T-helper 1 cell treated with Interleukin-12 subunit alpha and Interleukin-12 subunit beta and Interleukin-4 antibody, amounts not matched to agents 30 μg/mL and 1 μg/mL, for 36 hours (primary cell): Measurements from ENCODE around the gene SOX8.

ENCODE experiments used
- H3K27ac Mint-ChIP-seq: one replicate; pipeline ENCODE4 v1.8.0; 2021; ENCODE audit warnings: mild to moderate bottlenecking, mixed read lengths
- H3K27me3 Mint-ChIP-seq: one replicate; pipeline ENCODE4 v1.8.0; 2021; ENCODE audit warnings: low read depth, mixed read lengths
- H3K36me3 Mint-ChIP-seq: one replicate; pipeline ENCODE4 v1.8.0; 2021; ENCODE audit warnings: low read depth, mixed read lengths
- H3K4me1 Mint-ChIP-seq: one replicate; pipeline ENCODE4 v1.8.0; 2021; ENCODE audit warnings: low read depth, mixed read lengths
- H3K4me3 Mint-ChIP-seq: one replicate; pipeline ENCODE4 v1.8.0; 2021; ENCODE audit warnings: mild to moderate bottlenecking, moderate library complexity, mixed read lengths
- H3K9me3 Mint-ChIP-seq: one replicate; pipeline ENCODE4 v1.8.0; 2021; ENCODE audit warnings: mixed read lengths

The SOX8 gene

DNA sequence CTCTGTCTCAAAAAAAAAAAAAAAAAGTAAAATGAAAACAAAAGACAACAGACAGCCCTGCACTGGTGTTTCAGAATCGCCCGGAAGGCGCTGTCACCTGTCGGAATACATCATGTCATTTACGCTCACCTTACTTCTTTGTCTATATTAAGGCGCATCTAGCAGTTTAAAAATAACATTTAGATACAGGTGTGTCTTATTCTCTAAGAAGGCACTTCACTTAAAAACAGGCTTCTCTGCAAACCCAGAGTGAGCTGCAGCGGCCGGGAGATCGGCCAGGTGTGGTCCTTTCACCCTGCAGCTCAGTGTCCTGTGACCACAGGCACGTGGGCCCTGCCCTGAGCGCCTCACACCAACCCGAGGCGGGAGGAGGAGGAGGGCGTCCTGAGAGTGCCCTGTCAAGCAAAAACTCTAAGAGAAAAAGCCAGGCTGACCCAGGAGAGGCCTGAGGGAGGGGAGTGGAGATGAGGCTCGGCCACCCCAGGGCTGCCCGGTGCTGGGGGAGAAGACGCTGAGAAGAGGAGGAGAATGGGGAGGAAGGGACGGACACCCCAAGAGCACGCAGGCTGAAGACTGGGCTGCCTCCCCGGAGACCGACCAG lies 7.5 kb upstream of the SOX8 start:
- no peak overlapping the region for H3K27ac Mint-ChIP-seq
- H3K4me3 Mint-ChIP-seq, result no peak overlapping the region
- H3K27me3 Mint-ChIP-seq, result peaks cover 18% of the 10 kb centered on the region
- H3K4me1 Mint-ChIP-seq, result peaks cover 3% of the 10 kb centered on the region
- no peaks in the 10 kb centered on the region for H3K36me3 Mint-ChIP-seq
- H3K9me3 Mint-ChIP-seq, result no peaks in the 10 kb centered on the region

DNA sequence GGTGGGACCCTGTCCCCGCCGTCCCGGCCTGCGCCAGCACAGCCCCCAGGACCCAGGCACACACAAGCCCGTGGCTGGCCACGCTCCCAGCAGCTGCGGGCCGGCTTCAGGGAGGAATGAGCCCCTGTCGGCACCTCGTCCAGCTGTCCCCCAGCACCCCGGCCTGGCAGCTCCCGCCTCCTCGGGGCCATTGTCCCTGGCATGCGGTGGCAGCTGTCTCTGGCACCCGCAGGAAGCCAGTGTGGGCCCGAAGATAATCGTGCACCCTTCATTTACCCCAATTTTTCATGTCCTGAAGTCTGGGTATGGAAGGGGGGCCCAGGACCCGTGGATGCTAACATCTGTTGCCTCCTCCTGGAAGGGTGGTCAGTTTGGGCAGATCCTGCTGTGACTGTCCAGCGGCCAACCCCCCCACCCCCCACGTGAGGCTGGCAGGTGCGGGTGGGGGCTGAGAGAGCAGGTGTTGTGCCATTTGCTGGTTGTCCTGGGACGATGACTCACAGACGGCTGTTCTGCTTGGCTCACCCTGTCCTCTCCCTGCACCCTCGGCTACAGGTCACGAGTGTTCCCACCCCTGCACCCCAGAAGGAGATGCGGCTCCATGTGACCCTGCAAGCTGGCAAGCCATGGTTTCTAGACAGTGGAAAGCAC lies 6.8 kb upstream of the SOX8 start:
- H3K9me3 Mint-ChIP-seq, result no peaks in the 10 kb centered on the region
- H3K27me3 Mint-ChIP-seq, result peaks cover 22% of the 10 kb centered on the region
- H3K4me1 Mint-ChIP-seq, result peaks cover 3% of the 10 kb centered on the region
- no peak overlapping the region for H3K27ac Mint-ChIP-seq
- H3K4me3 Mint-ChIP-seq, result no peak overlapping the region
- no peaks in the 10 kb centered on the region for H3K36me3 Mint-ChIP-seq

DNA sequence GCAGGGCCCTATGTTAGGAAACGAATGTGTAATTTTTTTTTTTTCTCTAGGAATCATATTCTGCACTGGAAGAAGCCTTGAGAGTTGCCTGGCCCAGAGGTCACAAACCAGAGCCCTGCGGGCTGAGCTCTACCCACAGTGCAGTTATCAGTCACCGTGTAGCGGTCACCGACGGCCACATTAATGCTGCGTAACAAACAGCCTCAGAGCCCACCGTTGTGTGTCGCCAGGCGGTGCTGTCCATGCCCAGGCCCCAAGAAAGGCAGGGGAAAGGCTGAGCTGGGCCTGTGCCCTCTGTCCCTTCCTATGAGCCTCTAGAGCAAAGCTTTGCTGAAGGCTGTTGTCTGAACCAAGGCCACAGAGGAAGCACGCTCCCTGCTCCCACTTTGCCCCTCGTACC lies 6.3 kb upstream of the SOX8 start:
- H3K27me3 Mint-ChIP-seq, result peaks cover 26% of the 10 kb centered on the region
- H3K4me3 Mint-ChIP-seq, result no peak overlapping the region
- H3K36me3 Mint-ChIP-seq, result no peaks in the 10 kb centered on the region
- H3K4me1 Mint-ChIP-seq, result peaks cover 3% of the 10 kb centered on the region
- H3K9me3 Mint-ChIP-seq, result no peaks in the 10 kb centered on the region
- H3K27ac Mint-ChIP-seq, result no peak overlapping the region

DNA sequence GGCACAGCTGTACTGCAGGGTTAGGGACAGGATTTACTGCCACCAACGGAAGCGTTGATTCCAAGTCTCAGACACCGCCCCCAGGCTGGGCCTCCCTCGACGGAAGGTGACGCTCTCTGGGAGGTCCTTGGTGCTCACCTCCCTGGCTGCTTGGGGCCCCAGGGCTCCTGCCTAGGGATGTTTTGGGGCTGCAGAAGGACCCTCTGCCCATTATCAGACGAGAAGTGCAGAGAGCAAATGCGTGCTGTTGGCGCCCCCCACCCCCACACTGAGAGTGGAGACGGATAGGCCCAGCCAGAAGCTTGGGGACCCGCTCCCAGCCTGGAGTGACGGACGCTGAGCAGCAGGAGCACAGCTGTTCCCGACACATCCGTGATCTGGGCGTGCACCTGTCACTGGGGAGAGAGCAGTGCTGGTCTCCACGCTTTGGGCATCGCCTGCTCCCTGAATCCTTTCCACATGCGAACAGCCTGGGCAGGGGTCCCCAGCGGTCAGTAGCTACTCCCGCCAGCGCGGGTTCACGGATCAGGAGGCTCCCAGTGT lies 5.1 kb upstream of the SOX8 start:
- Mint-ChIP-seq H3K36me3 (no peaks in the 10 kb centered on the region), H3K27ac (no peak overlapping the region)

DNA sequence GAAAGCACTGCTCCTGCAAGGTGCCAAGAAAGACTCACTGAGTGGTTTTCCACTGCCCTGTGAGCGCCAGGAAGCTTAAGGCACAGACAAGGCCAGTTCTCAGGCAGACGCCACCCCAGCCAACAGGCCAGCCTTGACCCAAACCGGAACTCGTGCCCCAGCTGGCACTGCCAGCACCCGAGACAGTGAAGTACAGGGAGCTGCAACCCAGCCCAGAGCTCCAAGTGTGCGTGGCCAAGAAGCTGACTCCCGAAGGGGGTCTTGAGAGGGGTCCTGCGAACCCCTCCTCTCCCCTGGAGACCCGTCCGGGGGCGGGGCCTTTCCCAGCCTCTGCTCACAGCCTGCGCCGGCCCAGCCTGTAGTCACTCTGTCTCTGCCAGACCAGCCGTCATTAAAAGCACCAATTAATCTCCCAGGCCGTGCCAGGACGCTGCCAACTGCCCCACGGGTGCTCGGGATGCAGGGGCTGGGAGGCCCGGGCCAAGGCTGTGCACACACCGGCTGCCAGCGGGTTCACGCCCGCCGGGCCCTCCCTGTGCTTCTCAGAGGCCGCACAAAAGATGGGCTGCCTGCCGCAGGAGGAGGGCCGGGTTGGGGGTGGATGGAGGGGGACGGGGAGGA lies 4.4 kb upstream of the SOX8 start:
- H3K9me3 Mint-ChIP-seq, result no peaks in the 10 kb centered on the region
- no peaks in the 10 kb centered on the region for H3K36me3 Mint-ChIP-seq
- H3K27me3 Mint-ChIP-seq, result peaks cover 23% of the 10 kb centered on the region
- no peak overlapping the region for H3K4me3 Mint-ChIP-seq
- H3K27ac Mint-ChIP-seq, result no peak overlapping the region
- no peaks in the 10 kb centered on the region for H3K4me1 Mint-ChIP-seq

More for the DNA sequence above, 5.1 kb upstream of the SOX8 start:
- Mint-ChIP-seq H3K9me3 (no peaks in the 10 kb centered on the region), H3K4me3 (no peak overlapping the region), H3K4me1 (peaks cover 2% of the 10 kb centered on the region), H3K27me3 (peaks cover 29% of the 10 kb centered on the region)

DNA sequence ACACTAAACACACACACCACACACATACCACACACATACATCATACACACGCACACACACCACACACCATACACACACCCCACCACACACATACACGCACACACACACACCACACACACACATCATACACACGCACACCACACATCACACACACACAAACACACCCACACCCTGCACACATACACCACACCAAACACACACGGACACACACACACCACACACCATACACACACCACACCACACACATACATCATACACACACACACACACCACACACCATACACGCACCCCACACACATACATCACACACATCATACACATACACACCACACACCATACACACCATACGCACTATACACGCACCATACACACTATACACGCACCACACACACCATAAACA lies 3.7 kb upstream of the SOX8 start:
- no peaks in the 10 kb centered on the region for H3K36me3 Mint-ChIP-seq
- no peaks in the 10 kb centered on the region for H3K4me1 Mint-ChIP-seq
- H3K9me3 Mint-ChIP-seq, result no peaks in the 10 kb centered on the region
- peaks cover 27% of the 10 kb centered on the region for H3K27me3 Mint-ChIP-seq
- H3K27ac Mint-ChIP-seq, result no peak overlapping the region
- H3K4me3 Mint-ChIP-seq, result no peak overlapping the region

DNA sequence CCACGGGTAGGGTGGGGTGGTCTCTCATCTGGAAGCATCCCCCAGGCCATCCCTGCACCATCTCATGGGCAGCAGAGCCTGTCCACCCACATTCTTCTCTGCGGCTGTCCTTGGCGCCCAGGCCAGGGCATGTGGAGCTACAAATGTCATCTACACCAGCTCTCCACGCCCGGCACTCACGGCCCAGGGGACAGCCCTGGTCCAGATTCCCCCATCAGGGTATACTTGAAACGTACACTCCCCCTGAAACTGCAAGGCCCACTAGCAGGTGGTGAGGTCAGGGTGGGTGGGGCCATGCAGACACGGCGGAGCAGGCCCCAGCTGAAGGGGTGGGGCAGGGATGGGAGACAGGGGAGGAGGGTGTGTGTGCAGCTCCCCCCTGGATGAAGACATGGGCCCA lies 3.2 kb upstream of the SOX8 start:
- Mint-ChIP-seq H3K27me3 (peaks cover 29% of the 10 kb centered on the region), H3K27ac (no peak overlapping the region), H3K9me3 (no peaks in the 10 kb centered on the region), H3K4me1 (no peaks in the 10 kb centered on the region), H3K36me3 (no peaks in the 10 kb centered on the region), H3K4me3 (no peak overlapping the region)

DNA sequence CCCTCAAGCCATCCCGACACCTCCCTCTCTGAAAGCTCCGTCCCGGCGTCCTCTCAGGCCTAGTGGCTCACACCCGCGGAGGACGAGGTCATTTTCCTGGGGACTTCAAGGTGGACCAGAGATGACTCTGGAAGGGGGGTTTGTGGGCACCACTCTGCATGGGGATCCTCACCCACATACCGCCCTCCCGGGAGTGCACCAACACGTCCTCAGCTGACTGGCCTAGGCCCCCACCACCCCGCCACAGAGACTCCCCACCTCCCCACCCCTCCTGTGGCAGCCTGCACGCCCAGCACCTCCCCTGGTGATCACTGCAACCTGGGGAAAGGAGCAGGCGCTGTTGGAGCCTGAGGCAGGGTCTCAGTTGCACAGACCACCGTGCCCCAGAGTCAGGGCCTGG lies 2.4 kb upstream of the SOX8 start:
- H3K4me1 Mint-ChIP-seq, result no peaks in the 10 kb centered on the region
- no peak overlapping the region for H3K27ac Mint-ChIP-seq
- H3K4me3 Mint-ChIP-seq, result no peak overlapping the region

DNA sequence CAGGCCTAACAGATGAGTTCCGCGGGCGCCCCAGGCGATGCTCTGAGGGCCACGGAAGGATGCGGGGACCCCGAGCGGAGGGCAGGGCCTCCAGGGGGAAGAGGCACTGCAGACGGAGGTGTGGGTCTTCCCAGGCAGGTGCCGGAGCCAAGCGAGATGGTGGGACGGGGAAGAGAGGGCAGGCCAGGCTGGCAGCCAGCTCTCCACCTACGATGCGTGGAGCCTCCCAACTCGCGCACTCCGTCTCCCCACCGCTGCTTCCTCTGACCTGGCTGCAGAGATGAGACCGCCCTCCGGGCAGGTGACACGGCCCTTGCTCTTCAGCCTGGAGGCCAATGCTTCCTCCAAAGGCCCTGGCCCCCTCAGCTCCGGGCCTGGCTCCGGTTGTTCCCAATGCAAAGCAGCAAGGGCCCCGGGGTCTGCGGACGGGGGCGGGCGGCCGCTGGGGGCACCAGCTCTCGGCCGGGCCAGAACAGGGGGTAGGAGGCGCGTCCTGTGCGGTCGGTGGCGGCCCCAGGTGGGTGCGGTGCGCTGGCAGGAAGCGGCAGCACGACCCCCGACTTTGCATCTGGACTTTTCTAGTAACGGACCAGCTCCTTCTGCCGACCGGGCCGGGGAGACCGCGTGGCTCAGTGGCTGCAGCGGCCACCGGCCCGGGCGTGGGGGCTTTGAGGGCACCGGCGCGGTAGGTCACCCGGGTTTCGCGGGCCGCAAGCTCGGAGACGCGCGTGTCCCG lies 1.5 kb upstream of the SOX8 start:
- Mint-ChIP-seq H3K27ac (no peak overlapping the region), H3K9me3 (no peaks in the 10 kb centered on the region), H3K36me3 (no peaks in the 10 kb centered on the region), H3K27me3 (peaks cover 29% of the 10 kb centered on the region), H3K4me3 (no peak overlapping the region), H3K4me1 (no peaks in the 10 kb centered on the region)

More for the DNA sequence above, 2.4 kb upstream of the SOX8 start:
- Mint-ChIP-seq H3K9me3 (no peaks in the 10 kb centered on the region), H3K36me3 (no peaks in the 10 kb centered on the region), H3K27me3 (peaks cover 29% of the 10 kb centered on the region)

DNA sequence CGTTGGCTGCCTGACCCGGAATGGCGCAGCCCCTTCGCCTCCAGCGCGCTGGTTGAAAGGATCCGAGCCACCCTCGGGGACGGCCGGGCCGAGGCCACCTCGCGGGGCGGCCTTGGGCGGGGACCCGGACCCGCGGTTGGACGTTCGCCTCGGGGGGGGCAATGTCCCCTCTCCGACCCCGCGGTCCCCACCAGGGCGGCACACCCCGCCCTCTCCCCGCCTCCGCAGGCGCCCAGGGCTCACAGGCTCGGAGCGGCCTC lies 1.0 kb upstream of the SOX8 start:
- Mint-ChIP-seq H3K9me3 (no peaks in the 10 kb centered on the region), H3K27me3 (peaks cover 29% of the 10 kb centered on the region), H3K4me3 (no peak overlapping the region), H3K4me1 (no peaks in the 10 kb centered on the region), H3K27ac (no peak overlapping the region), H3K36me3 (no peaks in the 10 kb centered on the region)

DNA sequence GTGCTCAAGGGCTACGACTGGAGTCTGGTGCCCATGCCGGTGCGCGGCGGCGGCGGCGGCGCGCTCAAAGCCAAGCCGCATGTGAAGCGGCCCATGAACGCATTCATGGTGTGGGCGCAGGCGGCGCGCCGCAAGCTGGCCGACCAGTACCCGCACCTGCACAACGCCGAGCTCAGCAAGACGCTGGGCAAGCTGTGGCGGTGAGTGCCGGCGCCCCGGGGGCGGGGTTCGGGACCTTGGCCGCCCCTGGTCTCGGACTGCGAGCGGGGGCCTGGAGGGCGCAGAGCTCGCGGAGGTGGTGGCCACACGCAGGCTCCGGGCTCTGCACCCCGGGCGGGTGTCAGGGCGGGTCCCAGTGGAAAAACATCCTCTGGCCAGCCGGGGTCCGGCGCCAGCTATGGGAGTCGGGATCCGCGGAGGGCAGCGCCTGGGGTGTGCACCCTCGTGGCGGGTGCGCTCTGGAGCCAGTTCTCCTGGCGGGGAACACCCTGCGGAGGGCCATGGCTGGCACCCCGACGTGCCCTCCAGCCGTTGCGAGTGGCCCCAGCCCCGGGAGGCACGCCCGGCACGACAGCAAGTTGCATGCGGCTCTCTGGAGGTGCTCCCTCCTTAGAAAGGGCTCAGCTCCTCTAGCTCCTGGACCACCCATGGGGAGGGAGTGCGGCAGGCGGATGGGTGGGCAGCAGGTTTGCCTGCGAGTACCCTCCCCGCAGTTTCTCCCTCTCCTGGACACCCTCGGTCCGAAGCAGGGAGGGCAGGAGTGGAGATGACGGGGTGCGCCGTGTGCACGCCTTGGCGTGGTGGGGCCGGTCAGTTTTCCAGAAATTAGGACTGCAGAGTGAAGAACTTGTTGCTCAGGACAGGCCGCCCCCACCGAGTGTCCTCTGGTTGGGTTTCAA lies 824 bp downstream of the SOX8 start:
- Mint-ChIP-seq H3K9me3 (no peaks in the 10 kb centered on the region), H3K4me1 (no peaks in the 10 kb centered on the region), H3K27me3 (peaks cover 29% of the 10 kb centered on the region), H3K4me3 (no peak overlapping the region), H3K27ac (no peak overlapping the region), H3K36me3 (no peaks in the 10 kb centered on the region)

DNA sequence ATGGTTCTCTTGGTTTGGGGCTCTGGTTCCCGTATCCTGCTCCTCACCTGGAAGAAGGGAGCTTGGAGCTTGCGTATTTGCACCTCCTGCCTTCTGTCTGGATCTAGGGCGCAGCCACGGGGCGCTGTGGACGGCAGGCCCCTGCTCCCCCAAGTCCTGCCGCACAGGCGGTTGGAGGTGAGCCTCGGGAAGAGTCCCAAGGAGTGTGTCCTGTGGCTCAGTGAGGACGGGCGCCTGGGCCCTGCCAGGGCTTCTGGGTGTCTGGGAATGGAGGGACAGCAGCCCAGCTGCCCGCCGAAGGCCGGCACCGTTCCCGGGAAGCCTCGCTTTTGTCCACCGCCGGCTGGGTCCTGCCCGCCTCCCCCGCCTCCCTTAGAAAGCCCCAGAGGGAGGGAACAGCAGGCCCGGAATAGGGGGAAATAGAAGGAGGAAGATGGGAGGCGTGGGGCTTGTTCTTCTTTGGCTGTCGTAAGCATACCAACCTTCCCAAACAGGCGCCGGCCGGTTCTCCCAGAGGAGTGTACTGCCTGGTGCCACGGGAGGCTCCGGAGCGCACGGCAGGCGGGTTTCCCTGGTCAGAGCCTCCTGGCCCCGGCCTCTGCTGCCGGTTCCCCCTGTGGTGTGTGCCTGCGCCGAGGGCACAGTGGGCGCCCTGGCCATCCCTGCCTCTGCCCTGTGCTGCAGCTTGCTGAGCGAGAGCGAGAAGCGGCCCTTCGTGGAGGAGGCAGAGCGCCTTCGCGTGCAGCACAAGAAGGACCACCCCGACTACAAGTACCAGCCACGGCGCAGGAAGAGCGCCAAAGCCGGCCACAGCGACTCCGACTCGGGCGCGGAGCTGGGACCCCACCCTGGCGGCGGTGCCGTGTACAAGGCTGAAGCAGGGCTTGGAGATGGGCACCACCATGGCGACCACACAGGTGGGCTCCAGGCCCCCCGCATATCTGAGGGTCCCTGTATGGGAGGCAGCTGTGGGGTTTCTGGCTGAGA lies 1.8 kb downstream of the SOX8 start:
- Mint-ChIP-seq H3K27ac (no peak overlapping the region), H3K4me1 (no peaks in the 10 kb centered on the region), H3K4me3 (no peak overlapping the region), H3K36me3 (no peaks in the 10 kb centered on the region), H3K27me3 (peaks cover 22% of the 10 kb centered on the region), H3K9me3 (no peaks in the 10 kb centered on the region)

DNA sequence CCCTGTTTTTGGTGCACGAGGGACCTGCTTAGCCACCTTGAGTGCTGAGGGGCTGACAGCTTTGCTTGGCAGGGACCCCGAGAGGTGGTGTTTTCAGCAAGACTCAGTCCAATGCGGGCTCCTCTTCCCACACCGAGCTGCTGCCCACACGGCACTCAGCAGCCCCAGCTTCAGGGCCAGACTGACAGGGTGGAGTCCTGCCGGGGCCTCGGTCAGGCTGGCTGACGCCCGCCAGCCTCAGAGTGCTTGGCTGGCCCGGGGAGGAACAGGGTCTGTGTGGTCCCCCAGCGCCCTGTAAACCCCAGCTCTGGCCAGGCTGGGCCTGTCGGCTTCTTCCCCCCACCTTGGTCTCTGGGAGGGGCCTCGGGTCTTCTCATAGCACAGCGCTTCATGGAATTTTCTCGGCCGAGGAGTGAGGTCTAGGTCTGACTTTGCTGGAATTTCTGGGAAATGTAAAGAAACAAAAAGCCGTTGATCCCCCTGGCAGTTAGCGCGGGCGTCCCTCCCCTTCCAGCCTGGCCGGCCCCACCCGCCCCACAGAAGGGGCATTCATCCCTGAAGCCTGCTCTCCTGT lies 2.6 kb downstream of the SOX8 start:
- Mint-ChIP-seq H3K27me3 (peaks cover 17% of the 10 kb centered on the region), H3K4me3 (no peak overlapping the region), H3K9me3 (no peaks in the 10 kb centered on the region), H3K4me1 (no peaks in the 10 kb centered on the region), H3K36me3 (no peaks in the 10 kb centered on the region), H3K27ac (no peak overlapping the region)
